Caco-2 (cell line): ENCODE measurements around the gene POLR2L. TPM values are rescaled to one million over a fixed set of nuclear protein-coding genes. Genes with fewer than 3 reads are reported as not detected.

Experiments used
- BruUV-seq: library from RNA; stranded (reverse); fragments of 400-500 nt; replicated peaks from 2 replicates; lab custom pipeline; 2021; lab: Mats Ljungman, UMichigan
- CTCF ChIA-PET: fragments of 300-600 bp; sonication (Branson Sonifier 250); formaldehyde crosslinking; loops from one replicate; lab custom pipeline; 2022; ENCODE audit warnings: antibody characterized with exemption; lab: Charles Lee
- POLR2A ChIA-PET: fragments of 300-600 bp; sonication (Branson Sonifier 250); formaldehyde crosslinking; loops from one replicate; lab custom pipeline; 2022; ENCODE audit warnings: antibody characterized with exemption; lab: Charles Lee
- DNase-seq, 2 experiments: peaks; one replicate each; pipeline versions ENCODE4 v3.0.0 to v3.0.0-alpha.2; 2020 to 2022
- H3K27me3 ChIP-seq: replicated peaks from 2 replicates; pipeline ENCODE4 v1.6.0; 2011; ENCODE audit warnings: low read length; ENCODE audit not compliant: control insufficient read depth, insufficient read depth
- H3K36me3 ChIP-seq: 2 replicates; pipeline ENCODE4 v1.5.1; 2011; ENCODE audit warnings: low read length; ENCODE audit not compliant: control insufficient read depth, insufficient read depth
- H3K4me1 ChIP-seq: fragments of 250-450 bp; sonication (Bioruptor Pico); 2 replicates; pipeline ENCODE4 v1.5.1; 2020; ENCODE audit warnings: mild to moderate bottlenecking
- H3K4me3 ChIP-seq: 2 replicates; pipeline ENCODE4 v1.5.1; 2011; ENCODE audit warnings: low read depth, mild to moderate bottlenecking, control low read depth, low read length
- H3K9me3 ChIP-seq: fragments of 250-450 bp; sonication (Bioruptor Pico); 2 replicates; pipeline ENCODE4 v1.5.1; 2020; ENCODE audit warnings: mild to moderate bottlenecking, moderate library complexity
- H3K27ac Mint-ChIP-seq: one replicate; pipeline ENCODE4 v1.8.0; 2022; ENCODE audit warnings: mixed read lengths; ENCODE audit not compliant: unreplicated experiment
- H3K27me3 Mint-ChIP-seq: one replicate; pipeline ENCODE4 v1.8.0; 2022; ENCODE audit warnings: mixed read lengths; ENCODE audit not compliant: insufficient read depth, unreplicated experiment
- H3K36me3 Mint-ChIP-seq: one replicate; pipeline ENCODE4 v1.8.0; 2022; ENCODE audit warnings: mild to moderate bottlenecking, mixed read lengths; ENCODE audit not compliant: insufficient read depth, unreplicated experiment
- H3K4me1 Mint-ChIP-seq: one replicate; pipeline ENCODE4 v1.8.0; 2022; ENCODE audit warnings: low read depth, mixed read lengths; ENCODE audit not compliant: unreplicated experiment
- H3K4me3 Mint-ChIP-seq: one replicate; pipeline ENCODE4 v1.8.0; 2022; ENCODE audit warnings: mild to moderate bottlenecking, moderate library complexity, mixed read lengths; ENCODE audit not compliant: unreplicated experiment
- H3K9me3 Mint-ChIP-seq: one replicate; pipeline ENCODE4 v1.8.0; 2022; ENCODE audit warnings: mixed read lengths; ENCODE audit not compliant: unreplicated experiment
- CTCF ChIP-seq, 2 experiments: fragments of 200-600 bp in 1 of 2; IDR thresholded peaks; 1 replicate in 1 of 2; 2 replicates in 1 of 2; pipeline versions ENCODE4 v1.5.1 to v1.8.0; 2011 to 2022; ENCODE audit warnings: antibody characterized with exemption in 1 of 2, control low read depth in 1 of 2, inconsistent platforms in 1 of 2, low read depth in 1 of 2, low read length in 1 of 2, mild to moderate bottlenecking in 1 of 2, moderate library complexity in 1 of 2; ENCODE audit not compliant: insufficient read depth in 1 of 2, severe bottlenecking in 1 of 2, unreplicated experiment in 1 of 2
- intact Hi-C: fragments of 100-400 bp; cut with micrococcal nuclease; formaldehyde crosslinking; loops from one replicate; pipeline ENCODE4 v1.10.0; 2022; ENCODE audit not compliant: unreplicated experiment
- total RNA-seq: library from RNA; stranded (reverse); gene quantifications from 2 replicates; pipeline ENCODE4 v1.2.3, GENCODE V29; 2022

Gene POLR2L
- total RNA-seq, 1 experiment from 2014 or later: 139 TPM

GRCh38 chr11:821512-822371, 20.6 kb downstream of the POLR2L start:
- H3K4me1 ChIP-seq: peaks cover 44% of the 10 kb centered on the region
- no peak for DNase-seq
- CTCF ChIA-PET: no interaction called here
- H3K4me3 ChIP-seq: no peak overlapping the region
- Mint-ChIP-seq H3K4me3 (peak overlapping the region; percentile 76), H3K27me3 (no peaks in the 10 kb centered on the region), H3K4me1 (no peaks in the 10 kb centered on the region), H3K36me3 (peaks cover 49% of the 10 kb centered on the region), H3K27ac (no peak overlapping the region), H3K9me3 (no peaks in the 10 kb centered on the region)
- peaks cover 2% of the 10 kb centered on the region for H3K36me3 ChIP-seq
- no TSS peak for BruUV-seq
- intact Hi-C loops: no loop called here
- no peaks in the 10 kb centered on the region for H3K9me3 ChIP-seq
- no peak for TF ChIP-seq CTCF (IDR thresholded peaks at IDR 0.05; ENCODE audit: insufficient read depth in 1 of 2, low read depth in 1 of 2, low read length in 1 of 2, severe bottlenecking in 1 of 2, unreplicated experiment in 1 of 2)
- POLR2A ChIA-PET: no interaction called here
- no peaks in the 10 kb centered on the region for H3K27me3 ChIP-seq

DNA sequence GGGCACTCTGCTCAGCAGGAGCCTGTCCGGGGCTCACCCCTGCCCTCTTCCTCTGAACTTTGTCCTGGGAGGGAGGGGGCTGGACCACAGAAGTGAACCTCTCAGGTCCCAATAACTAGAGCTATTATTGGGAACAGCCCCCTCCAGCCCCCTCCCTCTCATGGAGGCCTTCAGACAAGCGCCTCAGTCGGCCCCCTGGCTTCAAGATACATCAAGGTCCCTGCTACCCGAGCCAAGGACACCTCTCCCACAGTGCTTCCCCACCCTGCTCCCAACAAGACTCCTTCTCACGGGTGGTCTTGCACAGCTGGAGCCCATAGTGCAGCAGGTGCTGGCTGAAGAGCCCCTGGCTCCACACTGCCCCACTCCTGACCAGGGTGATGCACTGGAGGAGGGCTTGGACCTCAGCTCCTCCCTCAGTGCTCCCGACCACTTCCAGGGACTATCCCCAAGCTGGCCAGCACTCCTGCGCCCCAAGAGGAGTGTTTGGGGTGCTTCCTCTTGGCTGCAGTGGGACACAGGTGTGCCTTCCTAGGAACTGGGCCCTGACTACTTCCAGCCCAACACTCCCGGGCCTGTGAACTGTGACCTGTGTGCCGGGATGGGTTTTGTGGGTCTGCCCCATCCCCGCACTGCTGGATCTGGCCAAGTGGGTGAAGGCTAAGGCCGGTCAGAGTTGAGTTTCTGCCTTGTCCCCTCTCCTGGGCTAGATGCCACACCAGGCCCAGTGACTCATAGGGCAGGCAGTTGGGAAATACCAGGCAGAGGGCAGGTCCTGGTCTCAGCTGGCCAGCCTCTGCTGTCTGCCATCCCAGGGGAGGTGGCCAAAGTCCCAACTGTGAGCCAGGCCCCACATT, 21.4 kb downstream of the POLR2L start:
- no peak for DNase-seq
- ChIA-PET CTCF (interaction anchor here (1.8 kb wide), 1 partner anchor 10 kb away, joined by 10 read pairs; no protein-coding TSS in a partner anchor), POLR2A (interaction anchor here (0.6 to 2.5 kb wide), 4 partner anchors 10 to 37 kb away, joined by 3 to 35 read pairs (median 19); partner anchors contain the start of genes CD151 and RPLP2)
- H3K27me3 Mint-ChIP-seq: no peaks in the 10 kb centered on the region
- Histone ChIP-seq H3K27me3 (no peaks in the 10 kb centered on the region), H3K4me3 (peak overlapping the region; percentile 86), H3K9me3 (no peaks in the 10 kb centered on the region), H3K36me3 (peaks cover 2% of the 10 kb centered on the region), H3K4me1 (peaks cover 35% of the 10 kb centered on the region)
- intact Hi-C loops: no loop called here
- no TSS peak for BruUV-seq
- H3K27ac Mint-ChIP-seq: no peak overlapping the region
- no peak for TF ChIP-seq CTCF (IDR thresholded peaks at IDR 0.05; ENCODE audit: insufficient read depth in 1 of 2, low read depth in 1 of 2, low read length in 1 of 2, severe bottlenecking in 1 of 2, unreplicated experiment in 1 of 2)
- H3K4me1 Mint-ChIP-seq: no peaks in the 10 kb centered on the region
- peak overlapping the region; percentile 76 for H3K4me3 Mint-ChIP-seq
- peaks cover 56% of the 10 kb centered on the region for H3K36me3 Mint-ChIP-seq
- H3K9me3 Mint-ChIP-seq: no peaks in the 10 kb centered on the region
